ENCODE results near the gene OR7A5. TPM values are rescaled to one million over a fixed set of nuclear protein-coding genes. Genes with fewer than 3 reads are reported as not detected.

The OR7A5 gene
- total RNA-seq, 2 donors from 2014 or later, result 0.57 to 1.4 TPM

- Histone ChIP-seq H3K4me3 (no peak overlapping the region), H3K36me3 (no peaks in the 10 kb centered on the region), H3K4me1 (replicated peaks) (no peaks in the 10 kb centered on the region), H3K27ac (no peak overlapping the region), H3K9me3 (no peaks in the 10 kb centered on the region), H3K27me3 (replicated peaks; ENCODE audit: insufficient read depth) (no peaks in the 10 kb centered on the region)
- intact Hi-C loops (cut with DNase I), result no loop called here
- no peak for DNase-seq (ENCODE audit: low spot score)
- TF ChIP-seq, protein P1, sequence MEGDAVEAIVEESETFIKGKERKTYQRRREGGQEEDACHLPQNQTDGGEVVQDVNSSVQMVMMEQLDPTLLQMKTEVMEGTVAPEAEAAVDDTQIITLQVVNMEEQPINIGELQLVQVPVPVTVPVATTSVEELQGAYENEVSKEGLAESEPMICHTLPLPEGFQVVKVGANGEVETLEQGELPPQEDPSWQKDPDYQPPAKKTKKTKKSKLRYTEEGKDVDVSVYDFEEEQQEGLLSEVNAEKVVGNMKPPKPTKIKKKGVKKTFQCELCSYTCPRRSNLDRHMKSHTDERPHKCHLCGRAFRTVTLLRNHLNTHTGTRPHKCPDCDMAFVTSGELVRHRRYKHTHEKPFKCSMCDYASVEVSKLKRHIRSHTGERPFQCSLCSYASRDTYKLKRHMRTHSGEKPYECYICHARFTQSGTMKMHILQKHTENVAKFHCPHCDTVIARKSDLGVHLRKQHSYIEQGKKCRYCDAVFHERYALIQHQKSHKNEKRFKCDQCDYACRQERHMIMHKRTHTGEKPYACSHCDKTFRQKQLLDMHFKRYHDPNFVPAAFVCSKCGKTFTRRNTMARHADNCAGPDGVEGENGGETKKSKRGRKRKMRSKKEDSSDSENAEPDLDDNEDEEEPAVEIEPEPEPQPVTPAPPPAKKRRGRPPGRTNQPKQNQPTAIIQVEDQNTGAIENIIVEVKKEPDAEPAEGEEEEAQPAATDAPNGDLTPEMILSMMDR (IDR thresholded peaks at IDR 0.05), result no peak
- no peak for TF ChIP-seq POLR2AphosphoS5 (IDR thresholded peaks at IDR 0.05)
- no peak for TF ChIP-seq POLR2A (IDR thresholded peaks at IDR 0.05)
- 48% methylated on average over 2 of the region's 2 CpGs for WGBS
Observed at GRCh38 chr19:14843169-14843568, 8.2 kb upstream of the OR7A5 start.

DNA sequence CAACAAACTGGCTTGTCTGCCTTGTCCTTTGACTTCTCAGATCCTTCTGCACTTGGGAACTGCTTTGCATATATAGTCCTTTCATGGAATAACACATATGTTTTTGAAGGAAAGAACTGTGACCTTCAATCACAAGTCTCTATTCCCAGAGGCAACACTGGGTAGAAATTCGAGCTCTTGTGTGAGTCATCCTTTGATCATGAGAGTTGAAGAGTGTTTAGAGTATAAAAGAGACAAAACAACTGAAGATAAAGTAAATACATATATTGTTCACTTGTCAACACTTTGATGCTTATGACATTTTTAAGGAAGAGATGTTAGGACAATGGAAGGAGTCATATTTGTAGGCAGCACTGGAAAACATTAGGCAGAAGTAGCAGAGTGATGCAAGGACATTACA lies 5.2 kb upstream of the OR7A5 start:
- H3K9me3 ChIP-seq, result no peaks in the 10 kb centered on the region
- H3K36me3 ChIP-seq, result no peaks in the 10 kb centered on the region
- peaks cover 7% of the 10 kb centered on the region for H3K4me1 ChIP-seq (replicated peaks)
- no peaks in the 10 kb centered on the region for H3K27me3 ChIP-seq (replicated peaks; ENCODE audit: insufficient read depth)
- TF ChIP-seq, protein P1 (IDR thresholded peaks at IDR 0.05), result no peak
- TF ChIP-seq POLR2A (IDR thresholded peaks at IDR 0.05), result no peak
- no peak for TF ChIP-seq POLR2AphosphoS5 (IDR thresholded peaks at IDR 0.05)
- no peak for DNase-seq (ENCODE audit: low spot score)
- H3K4me3 ChIP-seq, result no peak overlapping the region
- H3K27ac ChIP-seq, result no peak overlapping the region
- intact Hi-C loops (cut with DNase I), result no loop called here
- 18% methylated on average over 1 of the region's 1 CpG for WGBS

DNA sequence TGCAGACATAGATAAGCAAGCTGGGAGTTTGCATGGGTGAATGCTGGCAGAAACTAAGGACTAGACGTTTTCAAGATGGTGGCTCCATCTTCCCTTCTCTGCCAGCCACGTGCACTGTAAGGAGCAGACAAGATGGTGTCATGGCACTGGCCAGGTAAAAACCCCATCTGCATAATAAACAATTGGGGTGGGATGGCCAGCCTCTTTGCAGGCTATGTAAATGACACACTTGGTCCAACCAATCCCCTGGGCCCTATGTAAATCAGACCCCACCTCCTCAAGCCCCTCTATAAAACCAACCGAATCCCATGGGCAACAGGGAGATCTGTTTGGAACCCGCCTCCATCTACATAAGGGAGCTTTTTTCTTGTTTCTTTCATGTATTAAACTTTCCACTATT lies 2.4 kb upstream of the OR7A5 start:
- Histone ChIP-seq H3K4me1 (replicated peaks) (peaks cover 7% of the 10 kb centered on the region), H3K27ac (no peak overlapping the region), H3K36me3 (no peaks in the 10 kb centered on the region), H3K4me3 (no peak overlapping the region), H3K9me3 (no peaks in the 10 kb centered on the region), H3K27me3 (replicated peaks; ENCODE audit: insufficient read depth) (no peaks in the 10 kb centered on the region)
- DNase-seq (ENCODE audit: low spot score), result no peak
- WGBS, result 64% methylated on average over 4 of the region's 4 CpGs
- TF ChIP-seq, protein P1 (IDR thresholded peaks at IDR 0.05), result no peak
- TF ChIP-seq POLR2A (IDR thresholded peaks at IDR 0.05) (no peak), POLR2AphosphoS5 (IDR thresholded peaks at IDR 0.05) (no peak)
- intact Hi-C loops (cut with DNase I), result no loop called here

- DNase-seq (ENCODE audit: low spot score), result no peak
- H3K27me3 ChIP-seq (replicated peaks; ENCODE audit: insufficient read depth), result no peaks in the 10 kb centered on the region
- 71% methylated on average over 4 of the region's 4 CpGs for WGBS
Observed at GRCh38 chr19:14830702-14831101, 4.3 kb downstream of the OR7A5 start.

GRCh38 chr19:14826006-14826405 lies 9.0 kb downstream of the OR7A5 start:
- no peaks in the 10 kb centered on the region for H3K9me3 ChIP-seq
- H3K4me3 ChIP-seq, result no peak overlapping the region
- no peak overlapping the region for H3K27ac ChIP-seq
- H3K4me1 ChIP-seq (replicated peaks), result no peaks in the 10 kb centered on the region
- no peak for DNase-seq (ENCODE audit: low spot score)
- TF ChIP-seq POLR2A (IDR thresholded peaks at IDR 0.05) (no peak), POLR2AphosphoS5 (IDR thresholded peaks at IDR 0.05) (no peak)
- TF ChIP-seq, protein P1 (IDR thresholded peaks at IDR 0.05), result no peak
- intact Hi-C loops (cut with DNase I), result no loop called here
- no peaks in the 10 kb centered on the region for H3K36me3 ChIP-seq
- WGBS, result 93% methylated on average over 2 of the region's 2 CpGs
- no peaks in the 10 kb centered on the region for H3K27me3 ChIP-seq (replicated peaks; ENCODE audit: insufficient read depth)

More at GRCh38 chr19:14830702-14831101, 4.3 kb downstream of the OR7A5 start:
- H3K4me1 ChIP-seq (replicated peaks), result peaks cover 4% of the 10 kb centered on the region
- no peak overlapping the region for H3K4me3 ChIP-seq
- H3K27ac ChIP-seq, result no peak overlapping the region
- no peak for TF ChIP-seq POLR2AphosphoS5 (IDR thresholded peaks at IDR 0.05)
- no peak for TF ChIP-seq POLR2A (IDR thresholded peaks at IDR 0.05)
- TF ChIP-seq, protein P1 (IDR thresholded peaks at IDR 0.05), result no peak
- no peaks in the 10 kb centered on the region for H3K36me3 ChIP-seq
- intact Hi-C loops (cut with DNase I), result no loop called here
- no peaks in the 10 kb centered on the region for H3K9me3 ChIP-seq

Data from prostate gland (tissue), 2 donors.